HepG2 (cell line): Measurements from ENCODE around the gene ZNF132. TPM values are rescaled to one million over a fixed set of nuclear protein-coding genes. Genes with fewer than 3 reads are reported as not detected.

Source experiments
- ATM ChIP-seq: fragments of 450-650 bp; IDR thresholded peaks from 2 replicates; pipeline ENCODE4 v1.7.1; 2017; ENCODE audit warnings: mild to moderate bottlenecking, borderline replicate concordance
- BCL6 ChIP-seq: IDR thresholded peaks from 2 replicates; pipeline ENCODE4 v1.6.1; 2016; ENCODE audit warnings: missing genetic modification reagents, missing compliant biosample characterization
- GATAD1 ChIP-seq: IDR thresholded peaks from 2 replicates; pipeline ENCODE4 v1.6.1; 2016; ENCODE audit warnings: missing genetic modification reagents, missing compliant biosample characterization
- MXD4 ChIP-seq: IDR thresholded peaks from 2 replicates; pipeline ENCODE4 v1.6.1; 2016; ENCODE audit warnings: mild to moderate bottlenecking, missing biosample characterization, missing genetic modification reagents
- ZBTB38 ChIP-seq: sonication (generic); formaldehyde crosslinking; IDR thresholded peaks from 2 replicates; pipeline ENCODE4 v1.5.1; 2020; ENCODE audit warnings: mild to moderate bottlenecking, missing genetic modification reagents
- ZNF326 ChIP-seq: sonication (generic); formaldehyde crosslinking; IDR thresholded peaks from 2 replicates; pipeline ENCODE4 v1.4.0; 2020; ENCODE audit warnings: missing genetic modification reagents, borderline replicate concordance
- polyA plus RNA-seq, 8 experiments: library from polyadenylated mRNA; depleted of rRNA in 3 of 8; stranded (reverse) in 7 of 8; unstranded in 1 of 8; fragments of >200 nt; fragmentation: Illumina TruSeq in 4 of 8; extraction: Trizol in 4 of 8; gene quantifications; 2 replicates each; pipeline versions ENCODE4 v1.2.1 to v1.2.3, GENCODE V29; 2011 to 2016; ENCODE audit warnings: low read depth in 4 of 8, missing spikeins in 1 of 8, mixed read lengths in 1 of 8; ENCODE audit not compliant: insufficient read depth in 1 of 8
- total RNA-seq, 5 experiments: library from RNA; depleted of rRNA; stranded (reverse); fragments of >200 nt; fragmentation: Illumina TruSeq; extraction: Trizol; gene quantifications; 2 replicates each; pipeline ENCODE4 v1.2.3, GENCODE V29; 2016; ENCODE audit warnings: low read depth in 1 of 5
- TF ChIP-seq, protein P1 (sequence below): sonication (generic); formaldehyde crosslinking; IDR thresholded peaks from 2 replicates; pipeline ENCODE4 v1.5.0; 2020; ENCODE audit warnings: mild to moderate bottlenecking, missing genetic modification reagents, borderline replicate concordance
- TF ChIP-seq, protein P2 (sequence below): sonication (generic); formaldehyde crosslinking; IDR thresholded peaks from 2 replicates; pipeline ENCODE4 v1.8.0; 2022; ENCODE audit warnings: mild to moderate bottlenecking, missing genetic modification reagents, borderline replicate concordance
- TF ChIP-seq, protein P3 (sequence below): sonication (generic); formaldehyde crosslinking; conservative IDR thresholded peaks from 2 replicates; pipeline ENCODE4 v1.8.0; 2022; ENCODE audit warnings: missing genetic modification reagents
- TF ChIP-seq, protein P4 (sequence below): sonication (generic); formaldehyde crosslinking; IDR thresholded peaks from 2 replicates; pipeline ENCODE4 v1.4.0; 2020; ENCODE audit warnings: mild to moderate bottlenecking, missing genetic modification reagents
- TF ChIP-seq, protein P5 (sequence below): sonication (generic); formaldehyde crosslinking; IDR thresholded peaks from 2 replicates; pipeline ENCODE4 v1.8.1; 2022; ENCODE audit warnings: low read depth, mild to moderate bottlenecking, missing genetic modification reagents
- TF ChIP-seq, protein P6 (sequence below): sonication (generic); formaldehyde crosslinking; IDR thresholded peaks from 2 replicates; pipeline ENCODE4 v1.4.0; 2020; ENCODE audit warnings: mild to moderate bottlenecking, low read depth, missing genetic modification reagents

The ZNF132 gene
- total and polyA plus RNA-seq, 2 of the 13 experiments (the other 11 are each of a cell fraction or from before 2014, with no cell fraction given): not detected

DNA sequence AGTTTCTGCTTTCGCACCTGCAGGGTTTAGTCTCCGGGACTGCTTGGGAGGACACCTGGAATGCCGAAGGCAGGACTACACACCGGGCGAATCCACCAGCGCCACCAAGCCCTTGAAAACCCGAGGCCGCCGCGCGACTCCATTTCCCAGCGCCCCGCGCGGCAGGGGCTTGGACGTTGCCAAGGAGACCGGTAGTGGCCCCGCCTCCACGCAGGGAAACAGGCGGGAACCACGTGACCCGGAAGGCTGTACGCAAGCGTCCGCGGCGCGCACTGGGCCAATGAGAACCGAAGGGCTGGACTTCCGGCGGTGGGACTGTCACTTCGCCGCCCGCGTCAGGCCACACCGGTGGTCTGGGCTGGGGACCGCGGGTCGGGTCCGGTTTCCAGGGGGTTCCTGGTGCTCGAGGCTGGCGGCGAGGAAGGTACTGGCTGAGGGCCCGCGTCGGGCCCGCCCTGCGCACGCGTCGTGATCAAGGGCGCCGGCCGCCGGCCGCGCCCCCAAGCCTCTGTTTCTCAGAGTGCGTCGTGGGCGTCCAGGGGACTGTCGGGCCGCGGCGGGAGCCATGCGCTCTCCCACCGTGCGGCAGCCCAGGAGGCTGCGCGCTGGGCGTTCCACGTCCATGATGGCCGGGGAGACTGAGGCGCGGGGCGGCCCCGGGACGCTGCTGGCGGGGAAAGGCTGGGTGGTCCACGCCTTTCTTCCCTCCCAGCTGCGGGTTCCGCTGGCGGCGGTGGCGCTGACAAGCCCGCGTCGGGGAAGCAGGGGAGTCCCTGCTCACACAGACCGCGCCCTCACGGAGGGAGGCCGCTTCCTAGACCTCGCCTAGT is 27.0 kb upstream of the ZNF132 start, which contains the start of gene ZNF324 (continued):
- TF ChIP-seq, protein P1, sequence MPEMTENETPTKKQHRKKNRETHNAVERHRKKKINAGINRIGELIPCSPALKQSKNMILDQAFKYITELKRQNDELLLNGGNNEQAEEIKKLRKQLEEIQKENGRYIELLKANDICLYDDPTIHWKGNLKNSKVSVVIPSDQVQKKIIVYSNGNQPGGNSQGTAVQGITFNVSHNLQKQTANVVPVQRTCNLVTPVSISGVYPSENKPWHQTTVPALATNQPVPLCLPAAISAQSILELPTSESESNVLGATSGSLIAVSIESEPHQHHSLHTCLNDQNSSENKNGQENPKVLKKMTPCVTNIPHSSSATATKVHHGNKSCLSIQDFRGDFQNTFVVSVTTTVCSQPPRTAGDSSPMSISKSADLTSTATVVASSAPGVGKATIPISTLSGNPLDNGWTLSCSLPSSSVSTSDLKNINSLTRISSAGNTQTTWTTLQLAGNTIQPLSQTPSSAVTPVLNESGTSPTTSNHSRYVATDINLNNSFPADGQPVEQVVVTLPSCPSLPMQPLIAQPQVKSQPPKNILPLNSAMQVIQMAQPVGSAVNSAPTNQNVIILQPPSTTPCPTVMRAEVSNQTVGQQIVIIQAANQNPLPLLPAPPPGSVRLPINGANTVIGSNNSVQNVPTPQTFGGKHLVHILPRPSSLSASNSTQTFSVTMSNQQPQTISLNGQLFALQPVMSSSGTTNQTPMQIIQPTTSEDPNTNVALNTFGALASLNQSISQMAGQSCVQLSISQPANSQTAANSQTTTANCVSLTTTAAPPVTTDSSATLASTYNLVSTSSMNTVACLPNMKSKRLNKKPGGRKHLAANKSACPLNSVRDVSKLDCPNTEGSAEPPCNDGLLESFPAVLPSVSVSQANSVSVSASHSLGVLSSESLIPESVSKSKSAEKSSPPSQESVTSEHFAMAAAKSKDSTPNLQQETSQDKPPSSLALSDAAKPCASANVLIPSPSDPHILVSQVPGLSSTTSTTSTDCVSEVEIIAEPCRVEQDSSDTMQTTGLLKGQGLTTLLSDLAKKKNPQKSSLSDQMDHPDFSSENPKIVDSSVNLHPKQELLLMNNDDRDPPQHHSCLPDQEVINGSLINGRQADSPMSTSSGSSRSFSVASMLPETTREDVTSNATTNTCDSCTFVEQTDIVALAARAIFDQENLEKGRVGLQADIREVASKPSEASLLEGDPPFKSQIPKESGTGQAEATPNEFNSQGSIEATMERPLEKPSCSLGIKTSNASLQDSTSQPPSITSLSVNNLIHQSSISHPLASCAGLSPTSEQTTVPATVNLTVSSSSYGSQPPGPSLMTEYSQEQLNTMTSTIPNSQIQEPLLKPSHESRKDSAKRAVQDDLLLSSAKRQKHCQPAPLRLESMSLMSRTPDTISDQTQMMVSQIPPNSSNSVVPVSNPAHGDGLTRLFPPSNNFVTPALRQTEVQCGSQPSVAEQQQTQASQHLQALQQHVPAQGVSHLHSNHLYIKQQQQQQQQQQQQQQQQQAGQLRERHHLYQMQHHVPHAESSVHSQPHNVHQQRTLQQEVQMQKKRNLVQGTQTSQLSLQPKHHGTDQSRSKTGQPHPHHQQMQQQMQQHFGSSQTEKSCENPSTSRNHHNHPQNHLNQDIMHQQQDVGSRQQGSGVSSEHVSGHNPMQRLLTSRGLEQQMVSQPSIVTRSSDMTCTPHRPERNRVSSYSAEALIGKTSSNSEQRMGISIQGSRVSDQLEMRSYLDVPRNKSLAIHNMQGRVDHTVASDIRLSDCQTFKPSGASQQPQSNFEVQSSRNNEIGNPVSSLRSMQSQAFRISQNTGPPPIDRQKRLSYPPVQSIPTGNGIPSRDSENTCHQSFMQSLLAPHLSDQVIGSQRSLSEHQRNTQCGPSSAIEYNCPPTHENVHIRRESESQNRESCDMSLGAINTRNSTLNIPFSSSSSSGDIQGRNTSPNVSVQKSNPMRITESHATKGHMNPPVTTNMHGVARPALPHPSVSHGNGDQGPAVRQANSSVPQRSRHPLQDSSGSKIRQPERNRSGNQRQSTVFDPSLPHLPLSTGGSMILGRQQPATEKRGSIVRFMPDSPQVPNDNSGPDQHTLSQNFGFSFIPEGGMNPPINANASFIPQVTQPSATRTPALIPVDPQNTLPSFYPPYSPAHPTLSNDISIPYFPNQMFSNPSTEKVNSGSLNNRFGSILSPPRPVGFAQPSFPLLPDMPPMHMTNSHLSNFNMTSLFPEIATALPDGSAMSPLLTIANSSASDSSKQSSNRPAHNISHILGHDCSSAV: no peak
- TF ChIP-seq BCL6 (CRISPR knock-in tag) (no peak), ZBTB38 (CRISPR knock-in tag) (no peak), MXD4 (peak; percentile 54; the same call in 1 of the 2 replicates), ATM (no peak), ZNF326 (CRISPR knock-in tag) (no peak), GATAD1 (CRISPR knock-in tag) (peak; percentile 86)
- TF ChIP-seq, protein P2, sequence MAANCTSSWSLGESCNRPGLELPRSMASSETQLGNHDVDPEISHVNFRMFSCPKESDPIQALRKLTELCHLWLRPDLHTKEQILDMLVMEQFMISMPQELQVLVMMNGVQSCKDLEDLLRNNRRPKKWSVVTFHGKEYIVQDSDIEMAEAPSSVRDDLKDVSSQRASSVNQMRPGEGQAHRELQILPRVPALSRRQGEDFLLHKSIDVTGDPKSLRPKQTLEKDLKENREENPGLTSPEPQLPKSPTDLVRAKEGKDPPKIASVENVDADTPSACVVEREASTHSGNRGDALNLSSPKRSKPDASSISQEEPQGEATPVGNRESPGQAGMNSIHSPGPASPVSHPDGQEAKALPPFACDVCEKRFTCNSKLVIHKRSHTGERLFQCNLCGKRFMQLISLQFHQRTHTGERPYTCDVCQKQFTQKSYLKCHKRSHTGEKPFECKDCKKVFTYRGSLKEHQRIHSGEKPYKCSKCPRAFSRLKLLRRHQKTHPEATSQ: no peak
- TF ChIP-seq, protein P3, sequence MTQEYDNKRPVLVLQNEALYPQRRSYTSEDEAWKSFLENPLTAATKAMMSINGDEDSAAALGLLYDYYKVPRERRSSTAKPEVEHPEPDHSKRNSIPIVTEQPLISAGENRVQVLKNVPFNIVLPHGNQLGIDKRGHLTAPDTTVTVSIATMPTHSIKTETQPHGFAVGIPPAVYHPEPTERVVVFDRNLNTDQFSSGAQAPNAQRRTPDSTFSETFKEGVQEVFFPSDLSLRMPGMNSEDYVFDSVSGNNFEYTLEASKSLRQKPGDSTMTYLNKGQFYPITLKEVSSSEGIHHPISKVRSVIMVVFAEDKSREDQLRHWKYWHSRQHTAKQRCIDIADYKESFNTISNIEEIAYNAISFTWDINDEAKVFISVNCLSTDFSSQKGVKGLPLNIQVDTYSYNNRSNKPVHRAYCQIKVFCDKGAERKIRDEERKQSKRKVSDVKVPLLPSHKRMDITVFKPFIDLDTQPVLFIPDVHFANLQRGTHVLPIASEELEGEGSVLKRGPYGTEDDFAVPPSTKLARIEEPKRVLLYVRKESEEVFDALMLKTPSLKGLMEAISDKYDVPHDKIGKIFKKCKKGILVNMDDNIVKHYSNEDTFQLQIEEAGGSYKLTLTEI (CRISPR knock-in tag): no peak
- TF ChIP-seq, protein P4, sequence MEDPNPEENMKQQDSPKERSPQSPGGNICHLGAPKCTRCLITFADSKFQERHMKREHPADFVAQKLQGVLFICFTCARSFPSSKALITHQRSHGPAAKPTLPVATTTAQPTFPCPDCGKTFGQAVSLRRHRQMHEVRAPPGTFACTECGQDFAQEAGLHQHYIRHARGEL: no peak
- TF ChIP-seq, protein P5, sequence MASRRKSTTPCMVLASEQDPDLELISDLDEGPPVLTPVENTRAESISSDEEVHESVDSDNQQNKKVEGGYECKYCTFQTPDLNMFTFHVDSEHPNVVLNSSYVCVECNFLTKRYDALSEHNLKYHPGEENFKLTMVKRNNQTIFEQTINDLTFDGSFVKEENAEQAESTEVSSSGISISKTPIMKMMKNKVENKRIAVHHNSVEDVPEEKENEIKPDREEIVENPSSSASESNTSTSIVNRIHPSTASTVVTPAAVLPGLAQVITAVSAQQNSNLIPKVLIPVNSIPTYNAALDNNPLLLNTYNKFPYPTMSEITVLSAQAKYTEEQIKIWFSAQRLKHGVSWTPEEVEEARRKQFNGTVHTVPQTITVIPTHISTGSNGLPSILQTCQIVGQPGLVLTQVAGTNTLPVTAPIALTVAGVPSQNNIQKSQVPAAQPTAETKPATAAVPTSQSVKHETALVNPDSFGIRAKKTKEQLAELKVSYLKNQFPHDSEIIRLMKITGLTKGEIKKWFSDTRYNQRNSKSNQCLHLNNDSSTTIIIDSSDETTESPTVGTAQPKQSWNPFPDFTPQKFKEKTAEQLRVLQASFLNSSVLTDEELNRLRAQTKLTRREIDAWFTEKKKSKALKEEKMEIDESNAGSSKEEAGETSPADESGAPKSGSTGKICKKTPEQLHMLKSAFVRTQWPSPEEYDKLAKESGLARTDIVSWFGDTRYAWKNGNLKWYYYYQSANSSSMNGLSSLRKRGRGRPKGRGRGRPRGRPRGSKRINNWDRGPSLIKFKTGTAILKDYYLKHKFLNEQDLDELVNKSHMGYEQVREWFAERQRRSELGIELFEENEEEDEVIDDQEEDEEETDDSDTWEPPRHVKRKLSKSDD (CRISPR knock-in tag): no peak
- TF ChIP-seq, protein P6, sequence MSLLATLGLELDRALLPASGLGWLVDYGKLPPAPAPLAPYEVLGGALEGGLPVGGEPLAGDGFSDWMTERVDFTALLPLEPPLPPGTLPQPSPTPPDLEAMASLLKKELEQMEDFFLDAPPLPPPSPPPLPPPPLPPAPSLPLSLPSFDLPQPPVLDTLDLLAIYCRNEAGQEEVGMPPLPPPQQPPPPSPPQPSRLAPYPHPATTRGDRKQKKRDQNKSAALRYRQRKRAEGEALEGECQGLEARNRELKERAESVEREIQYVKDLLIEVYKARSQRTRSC (CRISPR knock-in tag): no peak
